CD4-positive, alpha-beta T cell (primary cell): ENCODE measurements around the gene UGT3A2. TPM values are rescaled to one million over a fixed set of nuclear protein-coding genes. Genes with fewer than 3 reads are reported as not detected.

Experiments used
- ATAC-seq: fragments of 200-7000 bp; cut with Tn5 transposase; one replicate; pipeline ENCODE4 v1.10.0; 2022; ENCODE audit warnings: mild to moderate bottlenecking; ENCODE audit not compliant: poor library complexity
- CTCF ChIA-PET: fragments of 350-600 bp; sonication (Branson Sonifier 250); formaldehyde crosslinking; loops from one replicate; lab custom pipeline; 2021; ENCODE audit warnings: antibody characterized with exemption, inconsistent platforms; lab: Charles Lee
- POLR2A ChIA-PET: fragments of 350-600 bp; sonication (Branson Sonifier 250); formaldehyde crosslinking; loops from one replicate; lab custom pipeline; 2021; ENCODE audit warnings: antibody characterized with exemption, inconsistent platforms; lab: Charles Lee
- DNase-seq, 14 experiments: peaks; one replicate each; pipeline ENCODE4 v3.0.0-alpha.2; 2013 to 2020; ENCODE audit warnings: mixed read lengths in 2 of 14
- H3K27ac ChIP-seq, 2 donors: one replicate each; pipeline versions ENCODE4 v1.5.1 to v1.7.0; 2013; ENCODE audit warnings: low read length in 2 of 2, low read depth in 1 of 2, mild to moderate bottlenecking in 1 of 2
- H3K27me3 ChIP-seq, 2 experiments: 1 replicate in 1 of 2; 2 replicates in 1 of 2; pipeline versions ENCODE4 v1.6.1 to v1.7.0; 2013; ENCODE audit warnings: low read length in 2 of 2, control low read depth in 1 of 2, mild to moderate bottlenecking in 1 of 2, moderate library complexity in 1 of 2; ENCODE audit not compliant: insufficient read depth in 2 of 2, control insufficient read depth in 1 of 2
- H3K36me3 ChIP-seq: one replicate; pipeline ENCODE4 v1.6.1; 2013; ENCODE audit warnings: low read length, control low read depth; ENCODE audit not compliant: insufficient read depth
- H3K4me1 ChIP-seq: one replicate; pipeline ENCODE4 v1.6.1; 2013; ENCODE audit warnings: low read length, control low read depth; ENCODE audit not compliant: insufficient read depth
- H3K4me3 ChIP-seq: one replicate; pipeline ENCODE4 v1.5.1; 2013; ENCODE audit warnings: mild to moderate bottlenecking, low read length, moderate library complexity
- H3K9me3 ChIP-seq, 2 experiments: 1 replicate in 1 of 2; 2 replicates in 1 of 2; pipeline versions ENCODE4 v1.6.1 to v1.7.0; 2013; ENCODE audit warnings: low read length in 2 of 2, mild to moderate bottlenecking in 2 of 2, control low read depth in 1 of 2, moderate library complexity in 1 of 2; ENCODE audit not compliant: control insufficient read depth in 1 of 2, insufficient read depth in 1 of 2
- H3K27ac Mint-ChIP-seq: one replicate; pipeline ENCODE4 v1.8.0; 2020; ENCODE audit warnings: mixed read lengths
- H3K27me3 Mint-ChIP-seq: one replicate; pipeline ENCODE4 v1.8.0; 2021; ENCODE audit warnings: mixed read lengths
- H3K36me3 Mint-ChIP-seq: one replicate; pipeline ENCODE4 v1.8.0; 2021; ENCODE audit warnings: low read depth, mixed read lengths
- H3K4me1 Mint-ChIP-seq: one replicate; pipeline ENCODE4 v1.8.0; 2021; ENCODE audit warnings: low read depth, mixed read lengths
- H3K4me3 Mint-ChIP-seq: one replicate; pipeline ENCODE4 v1.8.0; 2020; ENCODE audit warnings: mild to moderate bottlenecking, mixed read lengths
- H3K9me3 Mint-ChIP-seq: one replicate; pipeline ENCODE4 v1.8.0; 2020; ENCODE audit warnings: mixed read lengths
- intact Hi-C, 2 experiments: fragments of 100-400 bp; cut with DNase I in 1 of 2; cut with micrococcal nuclease in 1 of 2; formaldehyde crosslinking; loops; one replicate each; pipeline versions ENCODE4 v1.15.1 to v1.9.0; 2023 to 2025; cut with DNase I, micrococcal nuclease
- total RNA-seq, 174 experiments: library from RNA in 2 of 174; stranded (reverse) in 2 of 174; gene quantifications; one replicate each; pipeline ENCODE4 v1.2.3 and lab custom pipeline; 2021 to 2026
- TF ChIP-seq, protein P1 (sequence below): fragments of 200-600 bp; IDR thresholded peaks from one replicate; pipeline ENCODE4 v1.8.0; 2022; ENCODE audit warnings: antibody characterized with exemption, mild to moderate bottlenecking

The UGT3A2 gene
- total RNA-seq, 2 experiments from 2014 or later: not detected

DNA sequence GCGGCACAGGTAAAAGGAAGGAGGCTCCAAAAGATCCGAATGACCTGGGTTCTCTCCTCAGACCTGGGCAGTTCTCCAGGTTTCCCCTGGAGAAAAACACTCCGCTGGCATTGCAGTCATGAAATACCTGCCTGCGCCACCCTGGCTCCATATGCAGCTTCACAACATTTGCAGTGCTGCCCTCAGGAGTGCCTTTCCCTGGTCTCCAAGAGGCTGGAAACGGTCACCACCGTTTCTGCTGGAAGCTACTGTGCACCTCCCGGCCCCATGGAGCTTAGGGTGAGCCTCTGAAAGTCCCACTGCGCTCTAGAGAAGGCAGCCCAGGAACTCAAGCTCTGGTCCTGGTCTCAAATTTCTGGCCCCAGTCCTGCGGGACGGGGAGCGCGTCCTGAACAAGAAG is 76.2 kb downstream of the UGT3A2 start:
- POLR2A ChIA-PET: no interaction called here

DNA sequence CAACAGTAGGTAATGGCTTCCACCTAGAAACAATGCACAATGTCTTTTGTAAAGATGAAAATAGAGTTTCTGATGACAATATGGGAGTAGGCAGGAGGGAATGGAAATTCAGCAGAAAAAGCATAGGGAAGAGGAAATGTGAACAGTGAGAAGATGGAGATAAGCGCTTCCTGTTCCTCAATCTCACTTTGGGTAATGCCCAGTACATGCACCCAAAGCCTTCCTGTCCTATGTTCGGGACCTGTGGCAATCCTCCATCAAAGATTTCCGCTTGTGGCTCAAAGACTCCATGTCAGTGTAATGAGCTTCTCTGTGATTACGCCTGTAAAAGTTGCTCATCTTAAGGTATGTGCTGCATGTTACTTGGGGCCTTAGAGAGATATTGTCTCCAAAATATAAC is 78.2 kb downstream of the UGT3A2 start:
- Histone ChIP-seq H3K4me3 (no peak overlapping the region), H3K27ac (no peak overlapping the region), H3K9me3 (peaks cover 0 to 7% of the 10 kb centered on the region in 2 experiments), H3K4me1 (no peaks in the 10 kb centered on the region), H3K36me3 (no peaks in the 10 kb centered on the region), H3K27me3 (peaks cover 6 to 13% of the 10 kb centered on the region in 2 experiments)
- H3K27ac Mint-ChIP-seq: no peak overlapping the region
- TF ChIP-seq, protein P1, sequence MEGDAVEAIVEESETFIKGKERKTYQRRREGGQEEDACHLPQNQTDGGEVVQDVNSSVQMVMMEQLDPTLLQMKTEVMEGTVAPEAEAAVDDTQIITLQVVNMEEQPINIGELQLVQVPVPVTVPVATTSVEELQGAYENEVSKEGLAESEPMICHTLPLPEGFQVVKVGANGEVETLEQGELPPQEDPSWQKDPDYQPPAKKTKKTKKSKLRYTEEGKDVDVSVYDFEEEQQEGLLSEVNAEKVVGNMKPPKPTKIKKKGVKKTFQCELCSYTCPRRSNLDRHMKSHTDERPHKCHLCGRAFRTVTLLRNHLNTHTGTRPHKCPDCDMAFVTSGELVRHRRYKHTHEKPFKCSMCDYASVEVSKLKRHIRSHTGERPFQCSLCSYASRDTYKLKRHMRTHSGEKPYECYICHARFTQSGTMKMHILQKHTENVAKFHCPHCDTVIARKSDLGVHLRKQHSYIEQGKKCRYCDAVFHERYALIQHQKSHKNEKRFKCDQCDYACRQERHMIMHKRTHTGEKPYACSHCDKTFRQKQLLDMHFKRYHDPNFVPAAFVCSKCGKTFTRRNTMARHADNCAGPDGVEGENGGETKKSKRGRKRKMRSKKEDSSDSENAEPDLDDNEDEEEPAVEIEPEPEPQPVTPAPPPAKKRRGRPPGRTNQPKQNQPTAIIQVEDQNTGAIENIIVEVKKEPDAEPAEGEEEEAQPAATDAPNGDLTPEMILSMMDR: no peak
- peaks cover 40% of the 10 kb centered on the region for H3K27me3 Mint-ChIP-seq
- H3K9me3 Mint-ChIP-seq: no peaks in the 10 kb centered on the region
- ATAC-seq (no peak), DNase-seq (no peak)
- ChIA-PET CTCF (no interaction called here), POLR2A (no interaction called here)
- H3K36me3 Mint-ChIP-seq: no peaks in the 10 kb centered on the region
- intact Hi-C loops: no loop called here
- no peak overlapping the region for H3K4me3 Mint-ChIP-seq
- H3K4me1 Mint-ChIP-seq: no peaks in the 10 kb centered on the region

More for the DNA sequence above, 76.2 kb downstream of the UGT3A2 start:
- H3K27ac ChIP-seq: no peak overlapping the region
- no peak overlapping the region for H3K27ac Mint-ChIP-seq
- TF ChIP-seq, protein P1: no peak
- H3K4me1 Mint-ChIP-seq: no peaks in the 10 kb centered on the region
- no peaks in the 10 kb centered on the region for H3K4me1 ChIP-seq
- H3K27me3 Mint-ChIP-seq: peaks cover 39% of the 10 kb centered on the region
- H3K36me3 Mint-ChIP-seq: no peaks in the 10 kb centered on the region
- CTCF ChIA-PET: no interaction called here
- H3K4me3 ChIP-seq: no peak overlapping the region
- H3K4me3 Mint-ChIP-seq: no peak overlapping the region
- intact Hi-C loops: no loop called here
- ATAC-seq (no peak), DNase-seq (no peak)
- peaks cover 0 to 7% of the 10 kb centered on the region in 2 experiments for H3K9me3 ChIP-seq
- no peaks in the 10 kb centered on the region for H3K36me3 ChIP-seq
- H3K27me3 ChIP-seq: peaks cover 6 to 13% of the 10 kb centered on the region in 2 experiments
- H3K9me3 Mint-ChIP-seq: no peaks in the 10 kb centered on the region

DNA sequence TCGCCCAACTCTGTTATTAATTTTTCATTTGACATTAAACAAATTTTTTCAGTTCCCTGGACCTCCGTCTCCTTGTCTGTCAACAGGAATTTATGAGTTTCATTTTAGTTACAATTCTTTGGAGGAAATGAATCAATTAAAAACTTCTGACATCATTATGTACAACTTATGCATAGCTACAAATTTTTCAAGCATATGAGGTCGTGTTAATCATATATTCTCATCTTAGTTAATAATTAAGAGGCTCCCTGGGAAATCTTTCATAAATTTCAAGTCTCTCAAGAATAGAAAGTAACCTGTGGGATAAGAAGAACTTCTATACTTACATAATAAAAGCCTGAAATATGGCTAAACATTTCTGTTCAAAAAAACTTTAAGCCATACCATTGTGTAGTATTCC is 78.9 kb downstream of the UGT3A2 start:
- DNase-seq: no peak
- H3K9me3 ChIP-seq: peaks cover 0 to 7% of the 10 kb centered on the region in 2 experiments
- no peak overlapping the region for H3K4me3 ChIP-seq
- POLR2A ChIA-PET: no interaction called here
- peaks cover 6 to 13% of the 10 kb centered on the region in 2 experiments for H3K27me3 ChIP-seq
- H3K36me3 ChIP-seq: no peaks in the 10 kb centered on the region
- Mint-ChIP-seq H3K4me1 (no peaks in the 10 kb centered on the region), H3K27me3 (peaks cover 38% of the 10 kb centered on the region), H3K4me3 (no peak overlapping the region), H3K9me3 (peaks cover 1% of the 10 kb centered on the region), H3K36me3 (no peaks in the 10 kb centered on the region), H3K27ac (no peak overlapping the region)
- CTCF ChIA-PET: no interaction called here
- H3K27ac ChIP-seq: no peak overlapping the region
- TF ChIP-seq, protein P1: no peak
- ATAC-seq: no peak
- H3K4me1 ChIP-seq: no peaks in the 10 kb centered on the region
- intact Hi-C loops: no loop called here

Other genes with a start within 250 kb of the UGT3A2 start
- 100 to 1,000 TPM; 623 to 638 TPM for gene IL7R, start 210.0 kb downstream of the UGT3A2 start, total RNA-seq
- not detected for gene CAPSL, start 128.3 kb downstream of the UGT3A2 start, total RNA-seq
- gene UGT3A1, start 75.5 kb downstream of the UGT3A2 start, total RNA-seq: not detected
- 1 to 10 TPM; 4.1 to 4.2 TPM for gene LMBRD2, start 85.0 kb upstream of the UGT3A2 start, total RNA-seq
- gene SKP2, start 85.2 kb upstream of the UGT3A2 start, total RNA-seq: 1 to 10 TPM; 6.3 to 7.2 TPM
- 10 to 100 TPM; 12.5 to 13.3 TPM for gene NADK2, start 175.0 kb upstream of the UGT3A2 start, total RNA-seq
- not detected for gene RANBP3L, start 235.0 kb upstream of the UGT3A2 start, total RNA-seq